Measurements from ENCODE around the gene DDX19B. TPM values are rescaled to one million over a fixed set of nuclear protein-coding genes. Genes with fewer than 3 reads are reported as not detected.

Gene DDX19B
- total RNA-seq, 1 experiment from 2014 or later, result 38.4 TPM

- TF ChIP-seq NR1H2 (CRISPR knock-in tag; IDR thresholded peaks at IDR 0.05), result no peak
- TF ChIP-seq ETV6 (CRISPR knock-in tag; IDR thresholded peaks at IDR 0.05), result no peak
- no peak for TF ChIP-seq EMX1 (CRISPR knock-in tag; IDR thresholded peaks at IDR 0.05)
- no peak for TF ChIP-seq PRDM15 (CRISPR knock-in tag; IDR thresholded peaks at IDR 0.05)
- 0 out of 2 replicates have a peak, but pooled peaks have one; percentile 34 for TF ChIP-seq PREB (CRISPR knock-in tag; IDR thresholded peaks at IDR 0.05; ENCODE audit: borderline replicate concordance)
- TF ChIP-seq ELF4 (CRISPR knock-in tag; IDR thresholded peaks at IDR 0.05; ENCODE audit: low read depth), result no peak
- TF ChIP-seq NFATC4 (CRISPR knock-in tag; IDR thresholded peaks at IDR 0.05), result no peak
- peak; percentile 91 for TF ChIP-seq MAX (CRISPR knock-in tag; IDR thresholded peaks at IDR 0.05)
- TF ChIP-seq CDX4 (CRISPR knock-in tag; IDR thresholded peaks at IDR 0.05; ENCODE audit: borderline replicate concordance), result no peak
- peak; percentile 66 for TF ChIP-seq HMGXB4 (CRISPR knock-in tag; IDR thresholded peaks at IDR 0.05)
- TF ChIP-seq GTF2I (CRISPR knock-in tag; conservative IDR thresholded peaks at IDR 0.05), result no peak
- TF ChIP-seq FOXJ3 (CRISPR knock-in tag; IDR thresholded peaks at IDR 0.05; ENCODE audit: borderline replicate concordance), result no peak
- no peak for TF ChIP-seq ATF6 (CRISPR knock-in tag; IDR thresholded peaks at IDR 0.05)
- no peak for TF ChIP-seq ZNF219 (CRISPR knock-in tag; IDR thresholded peaks at IDR 0.05; ENCODE audit: borderline replicate concordance)
- TF ChIP-seq SMAD4 (CRISPR knock-in tag; IDR thresholded peaks at IDR 0.05), result peak; percentile 52; the same call in 1 of the 2 replicates
- TF ChIP-seq USF2 (CRISPR knock-in tag; IDR thresholded peaks at IDR 0.05), result peak; percentile 87
- TF ChIP-seq MYBL2 (CRISPR knock-in tag; IDR thresholded peaks at IDR 0.05), result peak; percentile 75; the same call in 1 of the 2 replicates
- TF ChIP-seq ZNF425 (CRISPR knock-in tag; conservative IDR thresholded peaks at IDR 0.05), result no peak
- no peak for TF ChIP-seq ZNF532 (CRISPR knock-in tag; IDR thresholded peaks at IDR 0.05; ENCODE audit: borderline replicate concordance)
- TF ChIP-seq TCF7 (CRISPR knock-in tag; IDR thresholded peaks at IDR 0.05; ENCODE audit: low read depth), result 0 out of 2 replicates have a peak, but pooled peaks have one; percentile 41
Observed at GRCh38 chr16:70380919-70381603, 82.1 kb downstream of the DDX19B start (continued).

Data from WTC11 (cell line).